HG03095 (cell line): ENCODE results near the gene TLNRD1.

Experiments used
- ATAC-seq: cut with Tn5 transposase; IDR thresholded peaks from one replicate; pipeline ENCODE4 v1.9.1; 2021; ENCODE audit warnings: moderate library complexity; ENCODE audit not compliant: unreplicated experiment

The TLNRD1 gene

DNA sequence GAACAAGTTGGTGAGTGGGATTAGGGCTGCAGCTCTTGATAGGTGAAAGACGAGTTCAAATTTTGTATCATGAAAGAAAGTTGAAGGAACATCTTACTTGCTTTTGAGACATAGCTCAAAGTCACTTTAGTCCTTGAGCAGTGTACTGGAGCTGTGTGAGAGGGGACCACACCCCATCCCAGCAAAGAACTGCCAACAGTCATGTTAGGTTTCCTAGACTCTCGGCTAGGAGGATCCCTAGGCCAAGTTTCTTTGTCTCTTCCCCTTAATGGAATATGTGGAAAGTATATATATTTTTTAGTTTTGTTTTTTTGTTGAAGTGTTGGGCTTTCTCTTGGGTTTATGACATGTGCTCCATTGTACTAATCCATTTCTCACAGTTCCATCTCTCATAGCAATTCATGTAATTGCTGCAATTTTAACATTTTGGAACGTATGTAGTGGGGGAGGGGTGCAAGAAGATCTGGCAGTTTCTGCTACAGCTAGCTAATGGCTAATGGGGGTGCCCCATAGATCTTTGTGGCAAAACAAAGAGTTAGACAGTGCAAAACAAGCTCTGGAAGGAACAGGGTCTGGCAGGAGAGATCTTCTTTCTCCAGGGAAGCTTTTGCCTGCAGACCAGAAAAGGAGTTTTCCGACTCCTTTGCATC, 25.1 kb downstream of the TLNRD1 start:
- no peak for ATAC-seq

DNA sequence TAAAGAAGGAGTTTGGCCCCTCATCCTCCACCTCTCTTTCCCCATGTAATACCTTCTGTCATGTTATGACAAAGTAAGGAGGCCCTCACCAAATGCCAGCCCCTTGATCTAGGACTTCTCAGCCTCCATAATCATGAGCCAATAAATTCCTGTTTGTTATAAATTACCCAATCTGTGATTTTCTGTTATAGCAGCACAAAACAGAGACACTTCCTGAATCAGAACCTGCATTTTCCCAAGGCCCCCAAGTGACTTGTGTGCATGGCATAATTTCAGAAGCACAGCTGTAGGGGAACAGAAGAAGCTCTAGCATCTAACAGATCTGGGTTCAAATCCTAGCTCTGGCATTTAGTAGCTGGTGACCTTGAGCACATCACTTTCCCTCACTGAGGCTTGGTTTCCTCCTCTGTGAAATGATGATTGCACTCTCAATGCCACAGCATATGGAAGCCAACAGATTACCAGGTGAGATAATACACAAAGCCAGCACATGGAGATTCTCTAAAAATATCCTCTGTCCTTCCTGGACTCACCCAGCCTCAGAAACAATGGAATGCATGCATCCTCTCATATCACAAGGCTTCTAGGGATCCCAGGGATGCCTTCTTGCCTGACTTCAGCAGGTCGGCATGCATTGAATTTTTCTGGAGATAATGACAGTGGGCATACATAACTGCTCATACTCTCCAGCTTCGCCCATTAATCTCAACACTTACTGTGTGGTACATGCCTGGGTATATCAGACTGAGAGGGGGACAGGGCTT, 26.3 kb downstream of the TLNRD1 start:
- ATAC-seq = no peak

DNA sequence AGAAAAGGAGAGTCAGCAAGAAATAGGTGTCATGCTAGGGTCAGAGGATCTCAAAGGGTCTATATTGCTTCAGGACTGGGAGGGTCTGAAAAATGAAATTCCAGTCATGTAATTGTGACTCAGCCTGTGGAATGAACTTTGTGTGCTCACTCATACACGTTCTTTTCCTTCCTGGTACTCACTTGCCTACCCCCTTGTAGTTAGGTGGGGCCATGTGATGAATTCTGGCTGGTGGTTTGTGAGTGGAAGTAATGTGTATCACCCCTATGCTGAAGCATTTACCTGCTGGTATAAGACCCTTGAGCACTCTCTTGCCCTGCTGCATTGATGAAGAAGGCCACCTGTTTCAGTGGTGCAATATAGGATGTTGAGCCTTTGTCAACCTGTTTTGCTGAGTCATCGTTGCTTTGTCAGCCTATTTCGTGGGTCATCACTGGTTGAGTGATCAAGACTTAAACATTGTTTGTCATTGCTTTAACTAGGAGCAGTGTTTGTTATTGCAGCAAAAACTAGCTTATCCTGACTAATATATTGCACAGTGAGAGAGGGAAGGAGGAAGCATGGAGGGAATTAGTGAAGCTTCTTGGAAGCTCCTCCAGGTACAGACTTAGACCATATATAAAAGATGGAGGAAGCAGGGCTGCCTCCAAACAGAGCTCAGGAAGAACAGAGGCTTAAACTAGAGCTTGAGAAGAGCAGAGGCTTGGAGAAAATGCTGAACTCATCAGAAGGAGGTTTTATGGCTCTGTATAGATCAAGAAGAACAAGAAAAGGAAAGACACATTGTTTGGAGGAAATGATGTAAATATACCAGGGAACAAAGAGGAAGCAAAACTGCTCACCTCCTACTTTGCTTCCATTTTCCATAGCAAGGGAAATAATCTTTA, 28.9 kb downstream of the TLNRD1 start:
- ATAC-seq = no peak

DNA sequence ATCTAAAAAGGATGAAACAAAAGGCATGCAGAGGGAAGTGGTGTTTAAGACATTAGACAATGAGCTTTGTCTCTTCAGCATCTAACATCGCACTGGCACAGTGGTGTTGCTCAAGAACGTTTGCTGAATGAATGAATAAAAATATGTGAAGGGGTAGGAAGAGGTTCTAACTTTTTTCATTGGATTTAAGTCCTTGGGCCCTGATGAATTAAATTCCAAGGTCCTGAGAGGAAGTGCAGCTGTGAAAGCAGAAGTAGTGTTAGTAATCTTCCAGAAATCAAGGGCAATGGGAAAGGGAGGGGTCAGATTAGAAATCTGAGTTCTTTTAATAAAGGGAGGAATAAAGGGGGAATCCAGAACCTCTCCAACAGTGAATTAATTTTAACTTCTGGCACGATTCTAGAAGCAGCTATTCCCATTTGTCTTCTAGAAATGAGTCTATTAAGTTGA, 29.6 kb downstream of the TLNRD1 start:
- no peak for ATAC-seq

DNA sequence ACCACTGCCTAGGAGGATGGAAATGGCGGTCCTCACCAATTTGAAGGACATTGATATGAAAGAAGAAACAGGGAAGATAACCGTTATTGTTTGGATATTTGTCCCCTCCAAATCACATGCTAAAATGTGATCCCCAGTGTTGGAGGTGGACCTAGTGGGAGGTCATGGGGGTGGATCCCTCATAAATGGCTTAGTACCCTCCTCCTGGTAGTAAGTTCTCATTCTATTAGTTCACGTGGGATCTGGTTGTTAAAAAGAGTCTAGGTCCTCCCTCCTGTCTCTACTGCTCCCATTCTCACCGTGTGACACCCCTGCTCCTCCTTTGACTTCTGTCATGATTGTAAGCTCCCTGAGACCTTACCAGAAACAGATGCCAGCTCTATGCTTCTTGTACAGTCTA, 30.5 kb downstream of the TLNRD1 start:
- ATAC-seq = no peak

DNA sequence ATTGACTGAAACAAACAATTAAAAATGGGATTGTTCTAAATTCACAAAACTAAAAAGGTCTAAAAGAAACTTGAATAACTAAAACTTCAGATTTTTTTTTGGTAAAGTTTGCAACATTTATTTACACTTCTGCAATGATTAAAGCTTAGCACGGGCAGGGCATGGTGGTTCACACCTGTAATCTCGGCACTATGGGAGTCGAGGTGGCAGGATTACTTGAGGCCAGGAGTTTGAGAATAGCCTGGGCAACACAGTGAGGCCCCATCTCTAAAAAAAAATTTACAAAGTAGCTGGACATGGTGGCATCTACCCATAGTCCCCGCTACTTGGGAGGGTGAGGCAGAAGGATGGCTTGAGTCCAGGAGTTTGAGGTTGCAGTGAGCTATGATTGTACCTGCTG, 31.6 kb downstream of the TLNRD1 start:
- no peak for ATAC-seq

DNA sequence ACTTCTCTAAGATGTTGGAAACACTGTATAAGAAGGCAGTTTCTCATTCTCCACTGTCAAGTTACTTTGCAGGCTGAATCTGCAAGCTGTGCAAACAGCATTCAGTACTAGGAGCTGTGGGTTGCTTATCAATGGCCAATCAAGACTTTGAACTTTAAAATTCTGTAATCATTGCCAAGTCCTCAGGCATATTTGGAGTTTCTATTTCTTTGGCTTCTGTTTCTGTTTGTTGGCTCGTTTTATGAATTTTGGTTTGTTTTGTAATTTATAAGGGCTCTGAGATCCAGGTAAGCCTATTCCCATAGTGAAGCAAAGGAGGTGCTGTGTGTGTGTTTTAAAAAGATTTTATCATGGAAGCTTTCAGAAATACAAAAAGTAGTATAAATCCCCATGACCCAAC, 32.1 kb downstream of the TLNRD1 start:
- ATAC-seq = no peak

DNA sequence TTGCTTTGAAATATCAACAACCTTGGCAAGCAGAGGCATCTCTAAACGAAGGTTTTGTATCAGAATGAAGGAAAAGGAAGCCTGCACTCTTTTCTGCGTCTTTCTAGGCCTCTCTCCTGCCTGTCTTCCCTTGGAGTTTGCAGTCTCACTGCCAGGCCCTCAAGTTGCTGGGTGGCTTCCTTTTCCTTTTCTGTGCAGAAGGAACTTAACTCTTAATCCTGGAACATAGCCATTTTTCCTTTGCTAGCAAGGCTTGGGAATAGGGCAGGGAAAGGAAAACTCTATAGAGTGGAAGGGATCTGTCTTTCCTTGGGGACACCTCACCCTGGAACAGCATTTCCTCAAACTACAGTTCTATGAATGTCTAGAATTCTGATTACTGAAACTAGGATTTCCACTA, 32.8 kb downstream of the TLNRD1 start:
- no peak for ATAC-seq

DNA sequence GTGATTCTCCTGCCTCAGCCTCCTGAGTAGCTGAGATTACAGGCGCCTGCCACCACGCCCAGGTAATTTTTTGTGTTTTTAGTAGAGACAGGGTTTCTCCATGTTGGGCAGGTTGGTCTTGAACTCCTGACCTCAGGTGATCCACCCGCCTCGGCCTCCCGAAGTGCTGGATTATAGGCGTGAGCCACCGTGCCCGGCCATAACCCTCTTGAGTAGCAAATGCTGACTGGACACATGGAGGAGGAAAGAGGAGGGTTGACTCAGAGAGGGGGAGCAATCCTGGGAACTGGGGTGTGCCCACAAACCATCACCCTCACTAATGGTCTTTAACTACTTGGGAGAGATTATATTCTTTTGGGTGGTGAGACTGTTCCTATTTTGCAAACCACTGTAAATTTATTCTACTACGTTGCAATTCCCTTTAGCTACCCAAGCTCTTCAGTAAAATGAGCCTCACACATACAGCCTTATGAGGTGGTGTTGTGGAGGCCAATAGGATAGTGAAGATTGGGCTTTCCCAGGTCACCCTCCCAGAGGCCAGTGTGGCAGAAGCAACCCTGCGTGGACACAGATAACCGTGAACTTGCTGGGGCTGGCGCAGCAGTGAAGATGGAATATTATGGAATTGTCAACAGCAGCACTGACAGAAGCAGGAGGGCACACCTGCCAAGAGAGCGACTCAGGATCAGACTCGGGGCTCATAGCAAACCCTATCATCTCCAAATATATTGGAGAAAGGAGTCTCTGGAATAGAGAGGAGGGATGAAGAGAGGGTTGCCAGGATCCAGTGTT, 37.4 kb downstream of the TLNRD1 start:
- ATAC-seq = no peak

DNA sequence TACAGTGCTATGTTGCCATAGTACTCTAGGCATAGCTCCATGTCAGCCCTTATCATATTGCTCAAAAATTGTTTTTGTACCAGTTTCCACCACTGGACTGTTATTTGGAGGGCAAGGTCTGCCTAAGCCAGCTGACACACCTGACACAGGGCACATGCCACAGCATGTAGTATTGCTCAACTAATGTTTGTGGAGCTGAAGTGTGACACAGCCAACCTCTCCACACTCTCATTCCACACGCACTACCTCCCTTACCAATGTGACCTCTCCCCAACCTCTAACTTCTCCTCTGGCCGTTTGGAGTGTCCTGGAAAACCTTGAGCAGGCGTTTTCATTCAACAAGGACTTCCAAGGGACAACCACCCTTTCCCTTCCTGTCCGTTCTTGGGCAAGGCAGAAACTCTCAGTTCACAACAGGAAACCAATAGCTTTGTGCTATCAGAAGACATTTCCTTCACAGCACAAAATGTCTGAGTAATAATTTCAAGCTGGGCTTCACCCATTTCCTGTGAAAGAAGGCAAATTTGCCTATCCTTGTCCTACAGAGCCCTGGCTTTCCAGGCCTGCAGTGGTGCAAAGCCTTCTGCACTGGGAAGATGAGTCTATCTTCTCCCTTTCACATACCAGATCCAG, 38.4 kb downstream of the TLNRD1 start:
- ATAC-seq = no peak

DNA sequence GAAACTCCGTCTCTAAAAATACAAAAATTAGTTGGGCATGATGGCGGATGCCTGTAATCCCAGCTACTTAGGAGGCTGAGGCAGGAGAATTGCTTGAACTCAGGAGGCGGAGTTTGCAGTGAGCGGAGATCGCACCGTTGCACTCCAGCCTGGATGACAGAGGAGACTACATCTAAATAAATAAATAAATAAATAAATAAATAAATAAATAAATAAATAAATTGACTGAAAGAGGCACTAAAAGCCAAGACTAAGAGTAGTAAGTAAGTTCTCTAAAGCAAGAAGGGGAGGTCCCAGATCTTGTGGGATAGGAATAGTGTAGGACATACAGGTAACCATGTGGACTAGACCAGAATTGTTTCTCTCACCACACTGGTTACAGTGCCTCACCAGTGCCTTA, 40.0 kb downstream of the TLNRD1 start:
- ATAC-seq = no peak

DNA sequence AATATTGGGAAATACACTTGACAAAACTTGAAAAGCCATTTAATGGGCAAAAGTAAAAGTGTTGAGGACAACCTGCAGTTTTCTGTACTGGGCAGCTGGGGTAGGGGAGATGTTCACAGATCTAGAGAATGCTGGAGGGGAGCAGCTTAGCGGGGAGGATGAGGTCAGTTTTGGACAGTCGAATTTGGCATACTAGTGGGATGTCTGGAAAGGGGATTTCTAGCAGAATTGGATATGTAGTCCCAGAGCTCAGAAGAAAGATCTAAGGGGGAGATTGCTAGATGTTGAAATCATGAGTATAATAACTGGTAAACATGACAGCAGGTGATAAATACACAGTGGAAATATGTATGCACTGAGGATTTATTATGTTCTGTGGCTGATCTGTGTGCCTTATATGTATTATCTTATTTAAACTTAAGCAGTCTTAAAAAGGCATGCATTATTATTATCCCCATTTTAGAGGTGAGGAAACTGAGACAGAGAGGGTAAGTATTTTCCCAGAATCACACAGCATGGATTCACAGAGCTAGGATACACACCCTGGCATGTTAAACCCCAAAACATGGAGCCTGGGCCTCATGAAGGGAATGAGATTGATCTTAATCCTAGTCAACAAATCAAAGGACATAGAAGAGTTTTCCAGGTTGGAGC, 42.7 kb downstream of the TLNRD1 start:
- ATAC-seq = no peak

DNA sequence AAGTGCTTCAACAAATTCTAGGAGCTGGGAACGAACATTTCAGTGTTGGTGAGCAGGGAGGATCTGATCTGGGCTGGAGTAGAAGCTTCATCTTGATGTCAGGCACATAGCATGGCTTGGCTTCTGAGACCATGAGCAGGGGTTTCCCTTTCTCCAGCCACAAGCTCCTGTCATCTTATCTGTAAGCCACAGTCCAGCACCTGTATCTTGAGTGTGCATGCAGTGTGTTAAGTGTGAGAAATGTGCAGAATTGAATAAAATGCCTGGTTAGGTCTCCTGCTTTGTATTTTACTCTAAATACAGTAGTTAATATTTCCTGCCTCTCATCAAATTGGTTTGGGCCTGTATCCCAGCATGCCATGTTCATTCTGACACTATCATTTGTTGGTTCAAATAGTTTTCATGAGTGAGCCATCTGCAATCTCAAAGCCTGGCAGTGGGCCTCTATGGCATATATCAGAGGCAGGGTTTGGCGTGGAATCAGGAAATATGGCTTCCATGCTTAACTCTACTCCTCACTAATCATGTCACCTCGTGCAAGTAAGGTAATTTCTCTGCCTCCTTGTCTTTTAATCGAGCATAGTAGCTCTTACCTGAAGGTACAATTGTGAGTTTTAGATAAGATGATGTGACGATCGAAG, 43.3 kb downstream of the TLNRD1 start:
- no peak for ATAC-seq

DNA sequence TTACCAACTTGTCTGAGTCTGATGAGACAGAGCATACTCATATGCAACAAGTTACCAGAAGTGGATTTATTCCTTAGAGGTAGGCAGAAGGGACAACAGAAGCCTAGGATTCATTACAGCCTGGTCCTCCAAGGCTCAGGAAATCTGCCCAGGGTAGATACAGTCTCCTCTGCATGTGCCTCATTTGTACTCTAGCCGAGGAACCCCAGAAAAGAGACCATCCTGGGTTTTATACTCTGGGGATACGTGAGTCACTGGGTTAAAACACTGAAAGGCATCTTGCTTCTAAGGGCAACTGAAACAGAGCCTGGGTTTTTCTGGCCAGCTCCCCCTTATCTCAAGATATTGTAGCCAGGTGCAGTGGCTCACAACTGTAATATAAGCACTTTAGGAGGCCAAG, 45.6 kb downstream of the TLNRD1 start:
- no peak for ATAC-seq

DNA sequence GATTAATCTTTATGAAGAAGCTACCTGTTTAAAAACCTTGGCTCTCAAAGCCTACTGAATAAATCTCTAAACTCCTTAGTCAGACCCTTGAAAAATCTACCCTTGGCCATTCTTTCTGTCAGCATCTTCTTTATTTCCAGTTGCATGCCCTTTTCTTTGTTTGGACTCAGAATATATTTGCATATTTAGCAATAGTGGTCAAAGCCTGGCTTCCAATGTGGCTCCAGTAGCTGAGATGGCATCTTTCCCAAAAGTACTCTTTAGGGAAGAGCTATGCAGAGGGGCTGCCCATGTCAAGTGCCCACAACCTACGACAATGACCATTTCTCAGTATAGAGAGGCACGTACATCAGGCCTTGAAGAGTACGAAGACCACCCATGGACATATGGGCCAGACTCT, 47.2 kb downstream of the TLNRD1 start:
- no peak for ATAC-seq

DNA sequence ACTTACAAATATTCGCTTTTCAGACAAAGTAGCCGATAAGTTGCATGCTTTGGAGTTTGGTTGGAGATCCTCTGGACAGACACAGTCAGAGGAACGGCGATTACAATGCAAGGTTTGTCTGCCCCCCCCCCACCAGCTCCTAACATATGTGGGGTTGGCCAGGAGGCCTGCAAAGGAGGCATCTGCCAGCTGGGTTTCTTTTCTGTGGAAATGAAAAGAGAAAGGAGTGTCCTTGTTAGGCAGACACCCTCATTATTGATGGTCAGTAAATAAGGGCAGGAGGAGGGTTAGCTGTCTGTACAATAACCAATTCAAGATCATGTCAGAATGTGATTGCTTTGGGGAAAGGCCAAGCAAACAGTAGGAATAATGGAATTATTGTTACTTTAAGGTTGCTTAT, 49.1 kb downstream of the TLNRD1 start:
- no peak for ATAC-seq

DNA sequence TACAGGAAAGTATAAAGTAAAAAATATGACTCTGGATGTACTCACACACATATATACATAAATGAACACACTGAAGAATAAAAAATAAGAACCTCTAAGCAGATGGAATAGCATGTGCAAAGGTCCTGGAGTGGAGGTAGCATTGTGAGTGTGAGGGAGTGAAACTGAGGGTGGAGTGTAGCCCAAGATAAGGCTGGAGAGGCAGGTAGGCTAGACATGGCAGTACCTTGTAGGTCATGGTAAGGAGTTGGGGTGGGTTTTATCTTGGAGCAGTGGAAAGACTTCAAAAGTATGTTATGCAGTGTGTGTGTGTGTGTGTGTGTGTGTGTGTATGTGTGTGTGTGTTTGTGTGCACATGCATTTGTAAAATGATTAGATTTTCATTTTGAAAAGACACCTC, 49.5 kb downstream of the TLNRD1 start:
- no peak for ATAC-seq

DNA sequence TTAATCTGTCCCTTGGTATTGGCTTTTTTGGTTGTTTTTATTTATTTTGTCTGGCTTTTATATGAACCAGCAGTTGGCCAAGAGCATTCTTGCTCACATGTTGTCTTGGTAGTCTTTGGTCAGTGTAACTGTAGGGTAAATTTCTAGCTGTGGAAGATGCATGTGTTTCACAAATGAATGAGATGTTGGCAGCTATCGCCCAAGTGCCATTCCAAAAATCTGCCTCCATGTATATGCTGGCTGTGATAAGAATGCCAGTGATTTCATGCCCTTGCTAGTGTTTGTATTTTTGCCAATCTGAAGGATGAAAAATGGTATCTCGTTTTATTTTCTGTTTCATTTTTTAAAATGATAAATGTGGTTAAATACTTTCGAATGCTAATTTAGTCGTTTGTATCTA, 50.1 kb downstream of the TLNRD1 start:
- no peak for ATAC-seq

DNA sequence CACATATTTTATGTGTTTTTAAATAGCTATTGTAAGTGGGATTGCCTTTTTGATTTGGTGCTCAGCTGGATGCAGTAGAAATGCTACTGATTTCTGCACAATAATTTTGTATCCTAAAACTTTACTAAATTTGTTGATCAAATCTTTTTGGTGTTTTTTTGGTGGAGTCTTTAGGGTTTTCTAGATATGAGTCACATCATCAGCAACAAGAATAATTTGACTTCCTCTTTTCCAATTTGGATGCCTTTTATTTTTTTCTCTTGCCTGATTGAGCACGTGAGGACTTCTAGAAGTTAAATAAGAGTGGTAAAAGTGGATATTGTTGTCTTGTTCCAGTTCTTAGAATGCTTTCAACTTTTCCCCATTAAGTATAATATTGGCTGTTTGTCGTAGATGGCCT, 51.3 kb downstream of the TLNRD1 start:
- ATAC-seq = no peak

DNA sequence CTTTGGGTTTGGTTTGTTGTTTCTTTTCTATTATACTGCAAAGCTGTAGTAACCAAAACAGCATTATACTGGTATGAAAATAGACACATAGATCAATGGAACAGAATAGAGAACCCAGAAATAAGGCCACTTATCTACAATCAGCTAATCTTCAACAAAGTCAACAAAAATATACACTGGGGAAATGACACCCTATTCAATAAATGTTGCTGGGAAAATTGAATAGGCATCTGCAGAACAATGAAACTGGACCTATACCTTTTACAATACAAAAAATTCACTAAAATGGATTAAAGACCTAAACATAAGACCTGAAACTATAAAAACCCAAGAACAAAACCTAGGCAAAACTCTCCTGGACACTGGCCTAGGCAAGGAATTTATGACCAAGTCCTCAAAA, 52.9 kb downstream of the TLNRD1 start:
- ATAC-seq = no peak
